Left ventricle myocardium inferior (tissue), 1 donor: ENCODE measurements around the gene RAB11FIP4. TPM values are rescaled to one million over a fixed set of nuclear protein-coding genes. Genes with fewer than 3 reads are reported as not detected.

Source experiments
- DNase-seq: peaks from one replicate; pipeline ENCODE4 v3.0.0-alpha.2; 2020
- H3K27ac ChIP-seq: fragments of 200-600 bp; replicated peaks from 2 replicates; pipeline ENCODE4 v1.8.0; 2021
- H3K27me3 ChIP-seq: fragments of 200-600 bp; 2 replicates; pipeline ENCODE4 v1.8.0; 2021; ENCODE audit warnings: low read depth
- H3K36me3 ChIP-seq: fragments of 200-600 bp; 2 replicates; pipeline ENCODE4 v1.8.0; 2021
- H3K4me1 ChIP-seq: fragments of 200-600 bp; 2 replicates; pipeline ENCODE4 v1.8.0; 2021
- H3K4me3 ChIP-seq: fragments of 200-600 bp; 2 replicates; pipeline ENCODE4 v1.8.0; 2021; ENCODE audit warnings: mild to moderate bottlenecking, moderate library complexity
- H3K9me3 ChIP-seq: fragments of 200-600 bp; replicated peaks from 2 replicates; pipeline ENCODE4 v1.8.0; 2021
- CTCF ChIP-seq: fragments of 200-600 bp; IDR thresholded peaks from 2 replicates; pipeline ENCODE4 v1.8.0; 2021; ENCODE audit warnings: antibody characterized with exemption, mild to moderate bottlenecking, borderline replicate concordance
- intact Hi-C: fragments of 100-400 bp; cut with micrococcal nuclease; formaldehyde crosslinking; loops from one replicate; pipeline ENCODE4 v1.11.0; 2022
- total RNA-seq: library from RNA; stranded (reverse); fragmentation: NEBNext Ultra II Directional; extraction: Animal tissue kit (Norgen Biotek cat#: 25700); gene quantifications from one replicate; pipeline ENCODE4 v1.2.1, GENCODE V29; 2021
- donor health status: DM: no; HTN: yes; CAD: no; lungs with severe emphysema.

RAB11FIP4 gene
- total RNA-seq, 1 donor from 2014 or later, result 8.3 TPM

- TF ChIP-seq CTCF, result no peak
- Histone ChIP-seq H3K36me3 (no peaks in the 10 kb centered on the region), H3K27ac (no peak overlapping the region), H3K4me1 (no peaks in the 10 kb centered on the region), H3K4me3 (no peak overlapping the region), H3K9me3 (no peaks in the 10 kb centered on the region), H3K27me3 (no peaks in the 10 kb centered on the region)
- DNase-seq, result no peak
- intact Hi-C loops, result no loop called here
Observed at GRCh38 chr17:31541559-31541958, 150.1 kb downstream of the RAB11FIP4 start.

GRCh38 chr17:31544186-31544585, 152.7 kb downstream of the RAB11FIP4 start:
- H3K4me3 ChIP-seq, result no peak overlapping the region
- intact Hi-C loops, result no loop called here
- H3K27ac ChIP-seq, result no peak overlapping the region
- no peaks in the 10 kb centered on the region for H3K9me3 ChIP-seq
- no peaks in the 10 kb centered on the region for H3K27me3 ChIP-seq
- peaks cover 12% of the 10 kb centered on the region for H3K4me1 ChIP-seq
- DNase-seq, result no peak
- TF ChIP-seq CTCF, result no peak
- H3K36me3 ChIP-seq, result no peaks in the 10 kb centered on the region

GRCh38 chr17:31546650-31547049, 155.2 kb downstream of the RAB11FIP4 start:
- H3K27ac ChIP-seq, result no peak overlapping the region
- TF ChIP-seq CTCF, result no peak
- DNase-seq, result no peak
- intact Hi-C loops, result no loop called here
- H3K36me3 ChIP-seq, result no peaks in the 10 kb centered on the region
- H3K4me1 ChIP-seq, result peaks cover 22% of the 10 kb centered on the region
- no peaks in the 10 kb centered on the region for H3K27me3 ChIP-seq
- no peak overlapping the region for H3K4me3 ChIP-seq
- no peaks in the 10 kb centered on the region for H3K9me3 ChIP-seq

GRCh38 chr17:31548709-31549108, 157.2 kb downstream of the RAB11FIP4 start:
- Histone ChIP-seq H3K36me3 (no peaks in the 10 kb centered on the region), H3K4me1 (peaks cover 22% of the 10 kb centered on the region), H3K9me3 (no peaks in the 10 kb centered on the region), H3K4me3 (peak overlapping the region; percentile 79), H3K27ac (peak overlapping the region; percentile 96), H3K27me3 (no peaks in the 10 kb centered on the region)
- DNase-seq, result no peak
- TF ChIP-seq CTCF, result no peak
- intact Hi-C loops, result no loop called here

- intact Hi-C loops, result no loop called here
- Histone ChIP-seq H3K27me3 (no peaks in the 10 kb centered on the region), H3K4me1 (peaks cover 22% of the 10 kb centered on the region), H3K36me3 (no peaks in the 10 kb centered on the region), H3K27ac (peak overlapping the region; percentile 96), H3K4me3 (peak overlapping the region; percentile 79), H3K9me3 (no peaks in the 10 kb centered on the region)
- TF ChIP-seq CTCF, result no peak
- DNase-seq, result no peak
Observed at GRCh38 chr17:31549121-31549524, 157.6 kb downstream of the RAB11FIP4 start.
